ENCODE data around the gene SLC6A4. TPM values are rescaled to one million over a fixed set of nuclear protein-coding genes. Genes with fewer than 3 reads are reported as not detected.
A peak's percentile ranks its signal among the peaks of the same experiment; 100 is the strongest.

SLC6A4 gene
- total and polyA plus RNA-seq, 8 donors, result 0.18 to 0.55 TPM; not detected in 6

DNA sequence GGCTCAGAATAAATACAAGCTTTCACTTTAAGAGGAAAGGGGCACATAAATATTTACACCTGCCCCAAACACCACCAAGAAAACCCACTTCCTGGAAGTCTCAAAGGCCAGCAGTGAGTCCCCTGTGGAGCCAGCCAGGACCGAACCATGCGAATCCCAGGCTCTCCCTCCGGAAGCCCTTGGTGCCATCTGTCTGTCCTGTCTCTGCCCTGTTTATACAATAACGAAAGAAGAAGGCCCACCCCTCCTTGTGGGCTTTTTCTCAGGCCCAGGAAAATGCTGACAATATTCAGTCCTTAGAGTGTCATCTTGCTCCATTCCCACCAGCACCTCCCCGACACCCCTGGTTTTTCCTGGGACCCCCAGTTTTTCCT, 3.6 kb upstream of the SLC6A4 start:
- H3K27me3 ChIP-seq, result peaks cover 5 to 62% (median 37%) of the 10 kb centered on the region in 3 donors
- intact Hi-C loops (cut with DNase I; ENCODE audit: low total_unique reads), result no loop called here
- no peak for DNase-seq
- no peaks in the 10 kb centered on the region for H3K9me3 ChIP-seq
- H3K4me3 ChIP-seq, result no peak overlapping the region
- H3K27ac ChIP-seq, result no peak overlapping the region
- no peaks in the 10 kb centered on the region for H3K36me3 ChIP-seq
- H3K4me1 ChIP-seq, result peaks cover 24 to 46% (median 43%) of the 10 kb centered on the region in 4 donors
- 68 to 86% (median 81%) methylated on average over 5 of the region's 5 CpGs for WGBS, 5 donors
- TF ChIP-seq CTCF (IDR thresholded peaks at IDR 0.05) (no peak), EP300 (IDR thresholded peaks at IDR 0.05) (no peak), POLR2AphosphoS5 (IDR thresholded peaks at IDR 0.05) (no peak), POLR2A (IDR thresholded peaks at IDR 0.05) (no peak)

DNA sequence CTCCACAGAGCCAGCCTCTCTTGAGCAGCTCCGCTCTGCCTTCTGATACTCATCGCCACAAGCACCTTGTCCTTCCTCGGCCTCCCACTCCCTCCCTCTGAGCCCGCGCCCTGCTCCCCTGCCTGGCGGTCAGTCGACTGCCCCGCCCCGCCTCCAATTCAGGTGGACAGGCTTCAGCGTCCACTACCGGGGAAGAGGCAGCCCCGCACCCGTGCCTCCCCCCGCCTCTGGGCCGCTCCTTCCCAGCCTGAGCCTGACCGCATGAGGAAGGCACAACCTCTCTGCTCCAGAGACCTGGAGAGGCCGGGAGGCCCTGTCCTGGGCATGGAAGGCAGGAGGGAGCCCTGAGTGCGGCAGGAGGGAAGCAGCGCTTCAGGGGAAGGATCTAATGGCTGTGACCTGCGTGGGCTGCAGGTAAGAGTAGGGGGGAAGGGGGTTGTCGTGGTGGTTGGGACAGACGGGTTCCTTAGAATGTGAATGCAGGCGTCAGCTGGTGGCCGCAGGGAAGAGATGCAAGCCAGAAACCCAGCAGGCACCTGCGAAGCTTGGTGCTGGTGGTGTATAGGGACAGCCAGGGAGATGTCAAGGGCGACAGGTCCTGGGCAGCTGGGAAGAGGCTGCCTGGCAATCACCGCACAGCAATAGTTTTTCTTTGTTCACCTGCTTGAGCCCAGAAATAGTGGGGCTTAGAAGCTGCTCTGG, 3.0 kb upstream of the SLC6A4 start:
- peaks cover 5 to 67% (median 37%) of the 10 kb centered on the region in 3 donors for H3K27me3 ChIP-seq
- no peaks in the 10 kb centered on the region for H3K9me3 ChIP-seq
- peaks cover 24 to 46% (median 43%) of the 10 kb centered on the region in 4 donors for H3K4me1 ChIP-seq
- intact Hi-C loops (cut with DNase I; ENCODE audit: low total_unique reads), result no loop called here
- DNase-seq, result peak in 1 of 2 donors; percentile 29
- H3K27ac ChIP-seq, result no peak overlapping the region
- no peak overlapping the region for H3K4me3 ChIP-seq
- 21 to 40% (median 24%) methylated on average over 22 to 27 of the region's 27 CpGs for WGBS, 5 donors
- no peaks in the 10 kb centered on the region for H3K36me3 ChIP-seq
- TF ChIP-seq EP300 (IDR thresholded peaks at IDR 0.05) (no peak), POLR2A (IDR thresholded peaks at IDR 0.05) (no peak), POLR2AphosphoS5 (IDR thresholded peaks at IDR 0.05) (no peak), CTCF (IDR thresholded peaks at IDR 0.05) (no peak)

GRCh38 chr17:30238003-30238344, 2.5 kb upstream of the SLC6A4 start:
- peaks cover 24 to 46% (median 43%) of the 10 kb centered on the region in 4 donors for H3K4me1 ChIP-seq
- H3K4me3 ChIP-seq, result no peak overlapping the region
- no peak for TF ChIP-seq POLR2AphosphoS5 (IDR thresholded peaks at IDR 0.05)
- TF ChIP-seq POLR2A (IDR thresholded peaks at IDR 0.05), result no peak
- no peak for TF ChIP-seq CTCF (IDR thresholded peaks at IDR 0.05)
- TF ChIP-seq EP300 (IDR thresholded peaks at IDR 0.05), result no peak
- intact Hi-C loops (cut with DNase I; ENCODE audit: low total_unique reads), result no loop called here
- no peak overlapping the region for H3K27ac ChIP-seq
- WGBS, 5 donors, result 13 to 32% (median 31%) methylated on average over 6 to 7 of the region's 7 CpGs
- H3K36me3 ChIP-seq, result no peaks in the 10 kb centered on the region
- H3K27me3 ChIP-seq, result peaks cover 5 to 73% (median 37%) of the 10 kb centered on the region in 3 donors
- H3K9me3 ChIP-seq, result no peaks in the 10 kb centered on the region
- no peak for DNase-seq

DNA sequence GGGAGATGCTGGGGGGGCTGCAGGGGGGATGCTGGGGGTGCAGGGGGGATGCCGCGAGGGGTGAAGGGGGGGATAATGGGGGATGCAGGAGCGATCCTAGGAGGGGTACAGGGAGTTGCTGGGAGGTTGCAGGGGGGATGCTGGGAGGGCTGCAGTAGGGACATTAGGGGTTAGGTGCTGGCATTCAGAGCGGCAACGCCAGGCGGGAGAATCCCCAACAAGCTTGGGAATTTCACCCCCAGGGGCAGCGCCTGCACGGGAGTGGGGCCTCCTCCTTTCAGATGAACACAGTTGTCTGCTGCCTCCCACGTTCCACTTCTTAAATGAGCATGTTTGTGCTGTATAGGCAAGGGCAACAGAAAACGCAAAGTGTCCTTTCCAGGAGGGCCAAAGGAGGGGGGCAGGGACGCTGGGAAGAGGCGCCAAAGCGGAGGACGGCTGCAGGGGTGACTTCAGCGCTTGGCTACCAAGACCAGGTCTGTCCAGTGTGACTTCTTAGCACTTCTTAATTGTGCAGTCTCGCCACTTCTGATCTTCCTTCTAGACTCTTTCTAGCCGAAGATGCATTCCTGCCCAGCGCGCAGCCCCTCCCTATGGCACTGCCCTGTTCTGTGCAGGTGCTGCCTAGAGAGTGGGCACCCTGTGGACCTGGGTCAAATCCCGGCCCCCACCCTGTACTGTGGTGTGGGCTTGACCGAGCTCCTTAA, 2.0 kb upstream of the SLC6A4 start:
- DNase-seq, result peak in 1 of 2 donors; percentile 18
- Histone ChIP-seq H3K4me1 (peaks cover 24 to 46% (median 43%) of the 10 kb centered on the region in 4 donors), H3K9me3 (no peaks in the 10 kb centered on the region), H3K36me3 (no peaks in the 10 kb centered on the region), H3K27me3 (peaks cover 5 to 78% (median 37%) of the 10 kb centered on the region in 3 donors), H3K27ac (no peak overlapping the region), H3K4me3 (no peak overlapping the region)
- 23 to 30% (median 24%) methylated on average over 18 to 21 of the region's 21 CpGs for WGBS, 5 donors
- intact Hi-C loops (cut with DNase I; ENCODE audit: low total_unique reads), result no loop called here
- TF ChIP-seq CTCF (IDR thresholded peaks at IDR 0.05) (no peak), EP300 (IDR thresholded peaks at IDR 0.05) (no peak)

Data from stomach (tissue), 9 donors.